Activated T-cell treated with anti-CD3 and anti-CD28 coated beads, Interleukin-2, amount 50 U/mL, for 1 hour (primary cell): ENCODE data around the gene ERBB4.
"Not testable (repeated sequence)": the region's sequence is repeated elsewhere in the genome, so short reads cannot be mapped to it uniquely, and the experiment has no call there.

ENCODE experiments used
- DNase-seq: peaks from one replicate; pipeline ENCODE4 v3.0.0-alpha.2; 2020

Gene ERBB4

DNA sequence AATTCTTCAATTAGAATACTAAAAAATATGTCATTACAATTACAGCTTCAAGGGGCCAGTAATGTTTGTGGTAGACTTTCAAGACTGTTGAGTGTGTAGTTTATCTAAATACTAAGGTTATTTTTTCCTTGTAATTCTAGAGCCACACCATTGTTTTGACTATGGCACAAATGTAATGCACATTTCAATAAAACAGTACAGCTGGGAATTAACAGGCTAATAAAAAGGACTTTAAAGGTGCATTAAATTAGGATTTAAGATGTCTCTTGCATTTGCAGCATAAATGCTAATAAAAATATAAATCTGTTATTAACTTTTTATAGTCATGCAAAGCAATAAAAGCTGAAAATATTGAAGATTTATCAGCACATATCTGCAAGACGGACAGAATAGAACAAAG, 344.8 kb downstream of the ERBB4 start:
- DNase-seq, result no peak

DNA sequence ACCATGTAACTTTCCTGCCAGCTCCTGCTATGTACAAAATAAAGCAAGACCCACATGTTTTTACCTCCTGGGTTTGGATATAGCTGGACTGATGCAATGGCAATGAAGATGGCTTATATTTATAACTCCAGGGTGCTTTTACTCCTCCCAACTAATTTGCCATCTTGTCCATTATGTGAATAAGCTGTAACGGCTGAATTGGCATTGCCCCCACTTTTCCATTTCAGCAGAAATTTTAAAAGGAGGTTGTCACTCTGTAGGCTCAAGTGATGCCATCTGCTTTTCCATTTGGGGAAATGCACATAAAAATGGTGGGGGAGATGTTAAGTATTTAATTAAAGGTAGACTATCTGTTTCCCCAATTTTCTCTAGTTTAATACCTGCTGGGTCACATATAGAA, 345.5 kb downstream of the ERBB4 start:
- DNase-seq, result no peak

DNA sequence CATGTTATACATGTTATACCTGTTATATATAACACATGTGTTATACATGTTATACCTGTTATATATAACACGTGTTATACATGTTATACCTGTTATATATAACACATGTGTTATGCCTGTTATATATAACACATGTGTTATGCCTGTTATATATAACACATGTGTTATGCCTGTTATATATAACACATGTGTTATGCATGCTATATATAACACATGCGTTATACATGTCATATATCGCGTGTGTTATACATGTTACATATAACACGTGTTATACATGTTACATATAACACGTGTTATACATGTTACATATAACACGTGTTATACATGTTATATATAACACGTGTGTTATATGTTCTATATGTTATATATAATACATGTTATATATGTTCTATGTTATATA, 347.2 kb downstream of the ERBB4 start:
- not testable (repeated sequence) for DNase-seq

DNA sequence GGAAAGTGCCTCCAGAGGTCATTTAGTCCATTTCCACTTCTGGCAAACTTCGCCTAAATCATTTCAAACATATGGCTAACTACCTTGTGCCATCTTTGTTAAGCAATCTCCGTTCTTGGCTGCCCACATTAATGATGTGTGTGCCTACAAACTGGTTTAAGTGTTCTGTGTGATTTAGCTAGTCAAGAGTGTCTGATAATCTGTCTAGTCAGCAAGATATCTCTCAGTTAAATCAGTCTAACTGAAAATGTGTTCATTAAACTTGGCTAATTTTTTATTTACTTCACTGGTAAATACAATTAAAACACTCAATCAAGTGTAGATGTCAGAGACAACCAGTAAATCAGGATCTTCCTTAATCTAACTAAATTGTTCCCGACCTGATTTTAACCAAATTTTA, 352.4 kb downstream of the ERBB4 start:
- no peak for DNase-seq

DNA sequence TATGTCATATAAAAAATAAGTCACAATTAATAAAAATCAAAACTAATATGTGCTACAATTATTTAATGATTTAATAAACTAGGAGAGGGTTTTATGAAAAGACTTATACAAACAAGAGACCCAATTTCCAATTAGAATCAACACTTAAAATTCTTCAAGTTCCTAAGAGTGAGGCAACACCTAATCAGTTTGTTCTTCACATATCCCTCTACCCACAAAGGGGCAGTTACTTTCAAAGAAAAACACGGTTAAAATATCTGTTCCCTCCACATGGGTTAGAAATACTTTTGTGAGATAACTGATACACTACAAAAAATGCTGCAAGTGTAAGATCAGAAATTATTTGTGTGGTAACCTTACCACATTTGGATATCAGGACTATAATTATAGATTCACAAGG, 357.0 kb downstream of the ERBB4 start:
- DNase-seq, result no peak

DNA sequence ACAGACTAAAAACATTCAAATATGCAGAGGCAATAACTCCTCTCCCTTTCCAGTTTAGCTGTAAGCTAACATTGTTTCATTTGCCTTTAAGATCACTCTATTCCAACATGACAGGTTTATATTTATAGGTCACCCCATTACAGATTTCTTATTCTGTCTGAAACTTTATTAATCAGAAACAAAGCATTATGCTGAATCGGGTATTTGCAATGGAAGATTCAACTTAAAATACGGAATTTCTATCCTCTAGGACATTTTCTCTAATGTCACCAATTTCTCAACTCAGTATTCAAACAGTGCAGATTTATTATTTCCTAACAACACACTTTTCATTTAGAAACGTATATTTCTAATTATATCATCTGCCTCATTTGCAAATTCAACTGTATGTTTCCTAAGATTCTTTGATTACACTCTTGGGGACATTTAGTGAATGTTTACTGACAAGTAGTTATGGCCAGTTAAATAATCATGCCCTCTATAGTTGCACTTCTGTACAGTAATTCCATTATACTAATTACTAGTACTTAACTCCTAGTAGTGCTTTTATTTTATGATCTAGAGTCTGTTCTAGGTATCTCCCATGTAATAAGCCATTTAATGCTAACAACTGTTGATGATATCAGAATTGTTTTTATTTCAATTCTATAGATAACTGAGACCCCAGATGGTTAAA, 358.1 kb downstream of the ERBB4 start:
- no peak for DNase-seq

DNA sequence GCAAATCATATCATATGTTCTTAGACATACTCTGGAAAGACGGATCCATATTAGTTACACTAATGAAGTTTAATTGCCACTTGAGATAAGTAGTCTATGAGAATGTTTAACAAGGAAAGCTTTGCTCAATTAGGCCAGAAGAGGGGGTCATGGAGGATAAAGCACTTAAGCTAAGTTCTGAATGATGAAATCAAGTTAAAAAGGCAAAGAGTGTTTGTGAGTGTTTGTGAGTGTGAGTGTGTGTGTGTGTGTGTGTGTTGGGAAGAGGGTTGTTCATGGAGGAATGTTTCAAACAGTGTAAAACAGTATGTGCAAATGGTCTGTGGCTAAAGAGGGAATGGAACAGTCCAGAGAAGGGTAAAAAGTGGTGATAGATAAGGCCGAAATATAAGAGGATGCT, 360.9 kb downstream of the ERBB4 start:
- no peak for DNase-seq

DNA sequence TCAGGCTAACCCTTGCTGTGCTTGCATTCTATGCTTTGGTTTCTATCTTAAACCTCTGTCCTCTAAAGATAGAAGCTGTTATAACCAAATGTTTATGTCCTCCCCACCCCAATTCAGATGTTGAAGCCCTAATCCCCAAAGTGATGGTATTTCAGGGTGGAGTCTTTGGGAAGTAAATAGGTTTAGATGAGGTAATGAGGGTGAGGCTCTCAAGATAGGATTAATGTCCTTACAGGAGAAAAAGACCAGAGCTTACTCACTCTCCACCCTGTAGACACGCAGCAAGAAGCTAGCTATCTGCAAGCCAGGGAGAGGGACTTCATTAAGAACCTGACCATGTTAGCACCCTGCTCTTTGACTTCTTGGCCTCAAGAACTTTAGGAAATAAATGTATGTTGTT, 362.5 kb downstream of the ERBB4 start:
- DNase-seq, result no peak

DNA sequence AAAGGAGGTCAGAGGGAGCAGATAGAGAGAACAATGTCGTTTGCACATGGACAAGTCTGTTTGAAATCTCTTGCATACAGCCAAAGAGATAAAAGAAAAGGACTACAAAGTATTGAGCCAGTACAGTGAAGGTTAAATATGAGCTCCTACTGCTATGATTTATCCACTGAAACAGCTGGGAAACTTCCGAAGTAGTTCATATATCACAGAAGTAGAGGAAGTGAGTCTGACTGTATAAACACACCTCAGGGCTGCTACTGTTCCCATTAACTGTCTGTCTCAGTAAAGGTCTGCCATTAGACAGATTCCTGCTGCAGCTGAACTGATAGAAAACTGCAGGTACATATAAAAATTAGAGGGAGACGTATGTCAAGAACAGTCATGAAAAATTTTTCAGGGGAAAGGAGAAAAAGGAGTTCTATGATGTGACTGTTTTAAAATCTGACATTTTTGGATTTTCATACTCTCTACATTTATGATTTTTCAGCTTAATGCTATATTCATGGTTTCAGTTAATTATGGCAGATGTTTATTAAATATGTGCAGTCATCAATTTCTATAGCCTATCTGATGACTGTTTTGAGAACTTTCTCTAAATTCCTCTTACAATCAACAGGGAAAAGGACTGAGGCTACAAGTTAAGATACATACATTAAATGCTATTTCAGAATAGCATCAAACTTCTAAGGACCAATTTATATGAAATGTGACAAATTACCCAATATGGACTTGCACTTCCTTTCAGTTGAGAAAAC, 364.7 kb downstream of the ERBB4 start:
- DNase-seq, result no peak

DNA sequence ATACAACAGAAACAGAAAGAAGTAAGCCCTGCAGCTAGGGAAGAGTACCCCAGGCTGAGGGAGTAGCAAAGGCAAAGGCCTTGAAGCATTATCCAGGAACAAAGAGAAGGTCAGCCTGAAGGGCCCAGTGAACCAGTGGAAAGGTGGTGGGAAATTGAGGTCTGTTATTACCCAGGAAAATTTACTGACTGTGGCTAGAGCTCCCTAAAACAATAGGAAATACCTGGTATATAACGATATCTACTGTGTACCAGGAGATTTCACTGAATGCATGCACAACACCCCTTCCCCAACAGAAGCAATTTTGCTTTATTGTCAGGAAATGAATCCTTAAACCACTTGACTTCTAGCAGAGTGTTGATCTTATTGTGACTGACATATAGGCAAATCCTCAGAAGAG, 365.3 kb downstream of the ERBB4 start:
- no peak for DNase-seq

DNA sequence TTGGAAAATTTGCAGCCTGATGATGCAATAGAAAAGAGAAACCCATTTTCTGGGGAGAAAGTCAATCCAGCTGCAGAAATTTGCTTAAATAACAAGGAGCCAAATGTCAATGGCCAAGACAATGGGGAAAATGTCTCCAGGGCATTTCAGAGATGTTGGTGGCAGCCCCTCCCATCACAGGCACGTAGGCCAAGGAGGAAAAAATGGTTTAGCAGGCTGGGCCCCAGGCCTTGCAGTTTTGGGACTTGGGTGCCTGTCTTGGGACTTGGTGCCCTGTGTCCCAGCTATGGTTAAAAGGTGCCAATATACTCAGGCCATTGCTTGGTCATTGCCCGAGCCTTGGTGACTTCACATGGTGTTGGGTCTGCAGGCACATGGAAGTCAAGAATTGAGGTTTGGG, 368.2 kb downstream of the ERBB4 start:
- DNase-seq, result no peak

DNA sequence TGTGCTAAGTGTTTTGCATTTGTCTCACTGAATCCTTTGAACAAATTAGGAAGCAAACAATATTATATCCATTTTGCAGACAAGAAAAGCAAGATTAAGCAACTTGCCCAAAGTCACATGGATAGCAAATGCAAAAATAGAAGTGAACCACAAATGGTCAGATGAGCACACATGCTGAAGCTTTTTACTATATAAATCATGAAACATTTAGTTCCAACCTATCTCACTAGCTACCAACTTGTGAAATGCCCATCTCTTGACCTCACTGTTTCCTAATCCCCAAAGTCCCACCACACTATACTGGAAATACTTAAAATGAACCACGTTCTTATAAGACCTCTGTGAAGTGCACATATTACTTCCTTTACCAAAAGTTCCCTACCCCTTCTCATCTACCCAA, 380.5 kb downstream of the ERBB4 start:
- no peak for DNase-seq

DNA sequence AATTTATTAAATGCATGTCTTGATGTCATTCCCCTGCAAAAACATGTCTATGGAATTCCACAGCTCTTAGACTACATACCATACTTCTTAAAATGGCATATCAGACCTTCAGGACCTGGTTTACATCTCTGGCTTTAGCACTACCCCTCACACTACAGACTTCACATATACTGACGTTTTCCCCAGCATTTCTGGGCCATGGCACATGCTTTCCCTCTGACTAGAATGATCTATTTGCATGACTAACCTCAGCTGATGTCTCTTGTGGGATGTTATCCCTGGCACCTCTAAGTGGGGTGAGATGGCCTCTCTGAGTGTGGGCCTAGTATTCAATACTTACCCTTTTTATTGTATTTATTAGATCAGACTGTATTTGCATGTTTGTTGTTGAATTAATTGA, 381.6 kb downstream of the ERBB4 start:
- DNase-seq, result no peak

DNA sequence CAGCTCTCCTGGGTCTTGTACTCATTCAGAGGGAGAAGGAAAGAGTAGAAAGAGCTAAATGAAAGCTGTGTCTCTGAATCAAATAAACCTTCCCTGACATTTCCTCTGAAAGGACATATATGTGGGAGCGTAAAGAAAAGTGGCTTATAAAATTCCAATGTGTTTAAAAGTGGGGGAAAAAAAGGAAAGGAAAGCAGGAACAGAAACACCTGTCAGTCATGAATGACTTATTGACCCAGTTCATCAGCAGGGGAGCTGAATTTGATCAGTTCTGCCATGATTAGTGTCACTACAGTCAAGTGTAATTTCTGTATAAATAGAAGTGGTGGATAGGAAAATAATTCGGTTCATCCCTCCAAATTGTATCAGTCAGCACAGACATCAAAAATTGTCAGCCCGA, 382.5 kb downstream of the ERBB4 start:
- no peak for DNase-seq

DNA sequence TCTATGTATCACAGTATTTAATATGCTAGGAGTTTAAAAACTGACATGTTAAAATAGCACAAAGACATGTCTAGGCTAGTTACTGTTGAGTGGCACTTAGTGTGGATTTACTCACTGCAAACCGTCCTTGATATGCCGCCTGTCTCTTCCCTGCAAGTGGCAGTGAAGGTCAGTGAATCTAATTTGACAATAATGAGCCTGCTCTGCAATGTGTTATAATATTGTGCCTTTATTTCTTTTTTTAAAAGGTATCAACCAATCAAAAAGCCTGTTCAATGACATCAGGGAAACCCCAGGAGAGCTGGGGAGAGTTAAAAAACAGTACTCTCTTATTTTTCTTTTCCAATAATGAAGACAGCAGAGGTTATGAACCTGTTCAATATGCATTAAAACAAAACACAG, 384.1 kb downstream of the ERBB4 start:
- no peak for DNase-seq

DNA sequence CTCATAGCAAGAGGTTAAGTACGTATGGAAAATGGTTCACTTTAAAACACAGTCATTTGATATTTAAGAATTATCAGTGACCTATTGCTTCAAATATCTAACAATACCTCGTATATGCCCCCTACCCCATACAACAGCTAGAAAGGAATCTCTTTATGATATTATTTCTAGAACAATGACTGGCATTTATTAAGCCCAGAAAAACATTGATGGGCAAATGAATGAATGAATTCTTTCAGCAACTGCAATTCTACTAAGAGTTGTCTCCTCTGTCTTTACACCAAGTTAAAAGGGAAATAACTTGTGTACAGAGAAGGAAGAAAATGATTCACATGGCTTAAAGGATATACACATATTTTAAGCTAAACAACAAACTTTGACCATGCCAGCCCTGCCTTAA, 384.7 kb downstream of the ERBB4 start:
- DNase-seq, result no peak

DNA sequence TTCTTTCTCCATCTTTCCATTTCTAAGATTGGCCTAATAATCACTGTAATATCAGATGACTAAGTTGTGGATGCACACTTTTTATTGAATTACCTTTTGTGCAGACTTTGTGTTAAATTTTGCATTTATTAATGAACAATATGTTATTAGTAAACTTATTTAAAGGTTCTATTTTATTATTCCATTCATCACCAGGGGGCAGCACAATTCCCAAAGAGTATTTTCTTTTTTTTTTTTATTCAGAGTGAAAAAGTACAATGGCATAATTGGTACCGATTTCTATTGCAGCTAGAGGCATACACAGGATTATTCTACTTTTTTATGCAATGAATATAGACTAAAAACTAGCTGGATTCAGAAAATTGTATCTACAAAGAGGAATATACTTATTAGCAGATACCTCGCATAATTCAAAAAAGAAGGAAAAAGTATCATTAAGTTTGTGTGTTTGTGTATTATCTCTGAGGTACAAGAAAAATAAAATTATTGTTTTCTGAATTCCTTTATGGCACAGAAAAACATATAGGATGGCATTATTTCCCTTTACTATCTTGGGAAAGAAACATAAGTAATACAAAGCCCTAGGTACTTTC, 390.6 kb downstream of the ERBB4 start:
- DNase-seq, result no peak

DNA sequence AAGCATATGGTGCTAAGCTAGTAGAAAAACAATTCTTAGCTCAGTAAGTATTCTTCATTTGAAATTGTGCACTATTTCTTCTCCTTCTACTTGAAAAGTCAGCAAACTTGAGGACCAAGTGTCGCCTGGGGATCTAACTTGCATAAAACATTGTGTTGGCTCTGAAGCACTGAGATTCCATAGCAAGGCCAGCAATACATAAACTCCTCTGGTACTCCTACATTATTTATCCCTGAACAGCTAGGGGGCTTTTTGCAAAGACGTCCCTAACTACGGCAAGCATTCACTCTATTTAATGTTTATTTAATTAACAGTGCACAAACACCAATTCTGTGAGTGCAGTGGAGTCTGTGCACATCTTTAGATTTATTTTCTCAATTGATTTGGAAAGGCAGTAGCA, 392.2 kb downstream of the ERBB4 start:
- no peak for DNase-seq

DNA sequence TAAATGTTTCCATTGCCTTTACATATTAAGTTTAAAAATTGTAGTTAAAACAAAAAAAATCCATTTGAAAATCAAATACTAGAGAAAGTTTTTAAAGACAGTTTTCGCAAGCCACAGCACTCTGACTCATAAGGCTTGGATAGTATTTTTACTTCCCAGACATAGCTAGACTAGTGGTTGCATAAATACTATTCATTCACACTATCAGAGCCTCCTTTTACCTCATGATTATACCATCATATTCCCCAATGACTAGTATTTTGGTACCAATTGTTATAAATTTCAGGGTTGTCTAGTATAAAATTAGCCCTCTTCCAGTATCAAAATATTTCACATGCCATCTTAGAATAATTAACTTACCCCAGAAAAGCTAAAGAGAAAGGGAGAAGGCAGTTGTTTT, 393.5 kb downstream of the ERBB4 start:
- no peak for DNase-seq

DNA sequence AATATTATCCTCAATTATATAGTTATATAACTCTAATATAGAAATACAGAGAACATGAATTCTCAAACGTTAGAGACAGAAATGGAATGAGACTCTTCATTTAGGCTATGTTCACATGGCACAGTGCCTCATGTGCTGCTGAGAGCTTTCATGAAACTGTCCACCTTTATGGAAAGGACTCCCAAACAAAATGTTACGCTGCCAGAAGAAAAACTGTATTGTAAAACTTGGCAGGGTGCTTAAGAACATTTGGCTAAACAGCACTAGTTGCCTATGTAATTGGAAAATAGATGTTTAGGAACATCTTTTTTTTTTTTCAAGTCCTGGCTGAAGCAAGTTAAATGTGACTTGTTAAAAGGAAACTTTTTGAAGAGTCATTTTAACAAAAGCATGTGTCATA, 396.0 kb downstream of the ERBB4 start:
- DNase-seq, result no peak

DNA sequence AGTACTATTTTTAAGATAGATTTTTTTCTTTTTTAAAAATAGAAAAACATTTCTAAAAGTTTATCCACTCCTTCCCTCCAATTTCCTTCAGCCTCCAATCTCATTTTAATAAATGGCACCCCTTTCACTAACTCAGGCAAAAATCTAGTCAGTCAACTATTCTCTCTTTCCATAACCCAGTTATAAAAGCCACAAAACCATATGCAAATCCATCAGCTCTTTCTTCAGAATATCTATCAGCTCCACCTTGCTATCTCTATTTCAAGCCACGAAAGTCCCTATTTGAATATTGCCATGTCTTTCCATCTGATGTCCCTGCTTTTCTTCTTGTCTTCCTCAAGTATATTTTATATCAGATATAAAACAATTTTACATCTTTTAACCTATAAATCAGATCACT, 397.1 kb downstream of the ERBB4 start:
- DNase-seq, result no peak

DNA sequence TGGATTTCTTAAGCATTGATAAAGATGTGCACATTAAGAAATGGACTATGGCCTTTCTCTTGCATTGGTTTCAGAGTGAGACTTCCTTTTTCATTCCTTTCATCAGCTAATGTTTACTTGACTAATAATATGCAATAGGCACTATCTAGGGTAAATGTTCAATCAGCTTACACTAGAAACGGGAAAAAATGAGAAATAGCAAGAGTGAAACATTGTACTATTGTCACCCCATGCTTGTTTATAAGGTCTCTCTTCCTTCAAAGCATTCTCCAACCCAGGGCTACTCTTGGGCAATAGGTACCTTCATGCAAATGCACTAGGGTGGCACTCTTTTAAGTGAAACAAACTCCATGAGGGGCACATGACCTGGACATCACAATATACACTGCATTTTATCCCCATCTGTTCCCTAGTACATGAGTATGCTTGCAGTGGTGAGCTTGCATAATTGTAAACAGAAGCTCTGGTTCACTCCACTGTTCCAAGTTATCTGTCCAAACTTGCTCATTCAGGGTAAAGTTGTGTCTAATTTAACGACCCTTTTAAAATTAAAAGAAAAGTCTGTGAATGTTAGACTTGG, 402.3 kb downstream of the ERBB4 start:
- no peak for DNase-seq

DNA sequence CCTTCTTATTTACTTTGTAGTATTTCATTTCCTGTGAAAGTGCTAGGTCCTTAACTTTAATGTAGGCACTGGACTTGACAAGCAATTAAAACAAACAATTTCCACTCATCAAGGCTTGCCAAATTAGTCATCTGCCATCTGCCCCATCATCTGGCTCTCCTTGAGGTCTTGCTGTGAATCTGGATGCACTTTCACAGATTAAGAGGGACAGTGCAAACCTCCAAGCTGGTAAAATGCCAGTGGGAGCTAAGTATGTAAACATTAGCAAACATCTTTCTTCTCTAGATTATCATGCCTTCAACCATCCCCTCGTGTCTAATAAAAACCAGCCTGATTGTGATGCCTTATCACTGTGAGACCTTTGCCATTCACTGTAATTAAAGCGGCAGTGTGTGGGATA, 402.9 kb downstream of the ERBB4 start:
- no peak for DNase-seq

DNA sequence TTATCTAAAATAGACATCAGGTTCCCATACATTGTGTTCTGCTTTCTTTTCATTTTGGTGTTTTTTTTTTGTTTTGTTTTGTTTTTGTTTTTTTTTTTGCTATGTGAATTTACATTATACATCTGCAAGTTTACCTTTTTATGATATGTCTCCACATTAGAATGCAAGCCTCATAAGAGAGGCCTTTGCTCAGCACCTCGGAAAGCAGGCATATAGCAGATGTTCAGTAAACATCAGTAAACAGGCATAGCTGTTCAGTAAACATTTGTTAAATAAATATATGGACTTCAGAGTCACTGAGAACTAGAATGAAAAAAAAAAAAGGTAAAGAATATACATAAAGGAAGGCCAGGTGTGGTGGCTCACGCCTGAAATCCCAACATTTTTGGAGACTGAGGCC, 405.3 kb downstream of the ERBB4 start:
- no peak for DNase-seq
